Lower lobe of right lung (tissue), 2 donors: ENCODE measurements around the gene TRAF1. TPM values are rescaled to one million over a fixed set of nuclear protein-coding genes. Genes with fewer than 3 reads are reported as not detected.

Experiments
- ATAC-seq, 2 donors: fragments of 200-7000 bp; cut with Tn5 transposase; one replicate each; pipeline ENCODE4 v1.9.1; 2020 to 2022; ENCODE audit warnings: mild to moderate bottlenecking in 2 of 2, moderate library complexity in 2 of 2
- DNase-seq: peaks from one replicate; pipeline ENCODE4 v3.0.0-alpha.2; 2020
- H3K27ac ChIP-seq: fragments of 200-600 bp; one replicate; pipeline ENCODE4 v1.8.0; 2022
- H3K27me3 ChIP-seq: fragments of 200-600 bp; one replicate; pipeline ENCODE4 v1.8.0; 2022; ENCODE audit warnings: low read depth
- H3K36me3 ChIP-seq: fragments of 200-600 bp; one replicate; pipeline ENCODE4 v1.8.0; 2022; ENCODE audit warnings: mild to moderate bottlenecking
- H3K4me1 ChIP-seq: fragments of 200-600 bp; one replicate; pipeline ENCODE4 v1.8.0; 2022
- H3K4me3 ChIP-seq: fragments of 200-600 bp; one replicate; pipeline ENCODE4 v1.8.0; 2022; ENCODE audit warnings: mild to moderate bottlenecking
- H3K9me3 ChIP-seq: fragments of 200-600 bp; one replicate; pipeline ENCODE4 v1.8.0; 2022
- CTCF ChIP-seq: fragments of 200-600 bp; IDR thresholded peaks from one replicate; pipeline ENCODE4 v1.8.0; 2022; ENCODE audit warnings: antibody characterized with exemption, mild to moderate bottlenecking
- intact Hi-C: fragments of 100-400 bp; cut with DNase I; formaldehyde crosslinking; loops from one replicate; pipeline ENCODE4 v1.11.0; 2022
- total RNA-seq: library from RNA; stranded (reverse); fragmentation: NEBNext Ultra II Directional; extraction: Animal tissue kit (Norgen Biotek cat#: 25700); gene quantifications from one replicate; pipeline ENCODE4 v1.2.1, GENCODE V29; 2021
- donor health status: DM: no; HTN: yes; CAD: no; lungs with severe emphysema.

The TRAF1 gene
- total RNA-seq, 1 donor from 2014 or later, result 5.8 TPM

GRCh38 chr9:120940573-120940972 lies 14.0 kb upstream of the TRAF1 start:
- Histone ChIP-seq H3K9me3 (no peaks in the 10 kb centered on the region), H3K27me3 (no peaks in the 10 kb centered on the region), H3K36me3 (no peaks in the 10 kb centered on the region), H3K4me1 (peaks cover 51% of the 10 kb centered on the region), H3K4me3 (no peak overlapping the region), H3K27ac (no peak overlapping the region)
- intact Hi-C loops, result no loop called here
- ATAC-seq (no peak), DNase-seq (no peak)
- TF ChIP-seq CTCF, result no peak

- no peak overlapping the region for H3K4me3 ChIP-seq
- no peak overlapping the region for H3K27ac ChIP-seq
- no peak for TF ChIP-seq CTCF
- H3K36me3 ChIP-seq, result no peaks in the 10 kb centered on the region
- no peaks in the 10 kb centered on the region for H3K27me3 ChIP-seq
- ATAC-seq (no peak), DNase-seq (no peak)
- intact Hi-C loops, result no loop called here
- no peaks in the 10 kb centered on the region for H3K9me3 ChIP-seq
- H3K4me1 ChIP-seq, result peaks cover 69% of the 10 kb centered on the region
These were observed 12.3 kb upstream of the TRAF1 start for GRCh38 chr9:120938851-120939250.

- Histone ChIP-seq H3K27me3 (no peaks in the 10 kb centered on the region), H3K36me3 (no peaks in the 10 kb centered on the region), H3K27ac (peak overlapping the region; percentile 61), H3K9me3 (no peaks in the 10 kb centered on the region), H3K4me3 (no peak overlapping the region), H3K4me1 (peaks cover 69% of the 10 kb centered on the region)
- DNase-seq (no peak), ATAC-seq (peak in 1 of 2 donors; percentile 57)
- intact Hi-C loops, result no loop called here
- TF ChIP-seq CTCF, result no peak
These were observed 11.0 kb upstream of the TRAF1 start for GRCh38 chr9:120937596-120937995.

GRCh38 chr9:120937127-120937526 lies 10.5 kb upstream of the TRAF1 start:
- intact Hi-C loops, result no loop called here
- H3K27ac ChIP-seq, result peak overlapping the region; percentile 61
- ATAC-seq, result no peak
- H3K4me1 ChIP-seq, result peaks cover 67% of the 10 kb centered on the region
- no peaks in the 10 kb centered on the region for H3K36me3 ChIP-seq
- no peaks in the 10 kb centered on the region for H3K27me3 ChIP-seq
- no peak for TF ChIP-seq CTCF
- no peak overlapping the region for H3K4me3 ChIP-seq
- H3K9me3 ChIP-seq, result no peaks in the 10 kb centered on the region
- DNase-seq, result no peak

- Histone ChIP-seq H3K27me3 (no peaks in the 10 kb centered on the region), H3K9me3 (no peaks in the 10 kb centered on the region), H3K27ac (peak overlapping the region; percentile 61), H3K36me3 (no peaks in the 10 kb centered on the region), H3K4me1 (peaks cover 67% of the 10 kb centered on the region), H3K4me3 (no peak overlapping the region)
- DNase-seq (no peak), ATAC-seq (no peak)
- peak; percentile 8 for TF ChIP-seq CTCF
- intact Hi-C loops, result no loop called here
These were observed 10.1 kb upstream of the TRAF1 start for GRCh38 chr9:120936764-120937122.
